ENCODE data around the gene GLUL. TPM values are rescaled to one million over a fixed set of nuclear protein-coding genes. Genes with fewer than 3 reads are reported as not detected.

Gene GLUL
- total RNA-seq, 4 donors from 2014 or later: 597 to 1,638 (median 1,035) TPM

DNA sequence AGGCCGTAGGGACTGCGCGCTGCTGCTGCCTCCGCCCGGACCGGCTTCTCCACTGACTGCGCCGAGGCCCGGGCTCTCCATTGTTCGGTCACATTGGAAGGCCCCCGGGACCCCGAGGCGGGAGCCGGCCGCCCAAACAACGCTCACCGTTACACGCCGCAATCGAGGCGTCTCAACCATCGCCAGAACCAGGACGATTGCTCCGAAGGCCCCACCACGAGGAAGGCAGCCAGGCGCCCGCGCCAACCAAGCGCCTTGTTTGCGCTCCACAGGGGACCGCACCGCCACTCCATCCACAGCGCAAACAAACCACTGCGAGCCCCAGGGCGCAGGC is 595 bp downstream of the GLUL start:
- H3K4me1 ChIP-seq: peaks cover 8 to 71% (median 32%) of the 10 kb centered on the region in 3 donors

DNA sequence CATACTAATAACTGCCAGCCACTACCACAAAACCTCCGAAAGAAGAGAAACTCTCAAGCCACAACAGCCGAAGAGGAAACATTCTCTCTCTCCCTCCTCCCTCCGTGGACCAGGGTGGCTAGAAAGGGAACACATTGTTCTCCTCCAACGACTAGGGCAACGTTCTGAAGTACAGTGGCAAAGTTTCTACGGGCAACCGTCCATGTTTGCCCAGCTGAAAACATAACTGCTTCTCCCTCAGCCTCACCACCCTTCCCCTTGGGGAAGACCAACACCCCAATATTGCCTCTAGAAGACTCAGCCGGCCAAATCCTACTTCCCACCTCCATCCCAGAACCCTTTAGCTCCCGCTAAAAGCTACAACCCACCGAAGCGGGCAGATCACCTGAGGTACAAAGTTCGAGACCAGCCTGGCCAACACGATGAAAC is 2.0 kb downstream of the GLUL start:
- Histone ChIP-seq H3K4me1 (peaks cover 8 to 78% (median 42%) of the 10 kb centered on the region in 3 donors), H3K27me3 (no peaks in the 10 kb centered on the region), H3K27ac (peak overlapping the region; percentile 97 to 99 (median 98)), H3K4me3 (peak overlapping the region; percentile 72 to 88 (median 86)), H3K36me3 (peaks cover 36 to 44% (median 43%) of the 10 kb centered on the region in 3 donors), H3K9me3 (peaks cover 0 to 4% (median 0%) of the 10 kb centered on the region in 3 donors)
- TF ChIP-seq, protein P1, sequence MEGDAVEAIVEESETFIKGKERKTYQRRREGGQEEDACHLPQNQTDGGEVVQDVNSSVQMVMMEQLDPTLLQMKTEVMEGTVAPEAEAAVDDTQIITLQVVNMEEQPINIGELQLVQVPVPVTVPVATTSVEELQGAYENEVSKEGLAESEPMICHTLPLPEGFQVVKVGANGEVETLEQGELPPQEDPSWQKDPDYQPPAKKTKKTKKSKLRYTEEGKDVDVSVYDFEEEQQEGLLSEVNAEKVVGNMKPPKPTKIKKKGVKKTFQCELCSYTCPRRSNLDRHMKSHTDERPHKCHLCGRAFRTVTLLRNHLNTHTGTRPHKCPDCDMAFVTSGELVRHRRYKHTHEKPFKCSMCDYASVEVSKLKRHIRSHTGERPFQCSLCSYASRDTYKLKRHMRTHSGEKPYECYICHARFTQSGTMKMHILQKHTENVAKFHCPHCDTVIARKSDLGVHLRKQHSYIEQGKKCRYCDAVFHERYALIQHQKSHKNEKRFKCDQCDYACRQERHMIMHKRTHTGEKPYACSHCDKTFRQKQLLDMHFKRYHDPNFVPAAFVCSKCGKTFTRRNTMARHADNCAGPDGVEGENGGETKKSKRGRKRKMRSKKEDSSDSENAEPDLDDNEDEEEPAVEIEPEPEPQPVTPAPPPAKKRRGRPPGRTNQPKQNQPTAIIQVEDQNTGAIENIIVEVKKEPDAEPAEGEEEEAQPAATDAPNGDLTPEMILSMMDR (IDR thresholded peaks at IDR 0.05): no peak
- TF ChIP-seq POLR2A (IDR thresholded peaks at IDR 0.05): peak in 2 of 4 donors; percentile 11 to 28
- intact Hi-C loops (cut with DNase I): loop anchor here (5.0 kb wide), 1 partner anchor 247 kb away; no protein-coding TSS in a partner anchor
- WGBS, 2 donors: 1 to 6% methylated on average over 9 to 11 of the region's 13 CpGs
- DNase-seq: no peak

More for the DNA sequence above, 595 bp downstream of the GLUL start:
- Histone ChIP-seq H3K36me3 (peaks cover 25 to 31% (median 30%) of the 10 kb centered on the region in 3 donors), H3K27me3 (no peaks in the 10 kb centered on the region), H3K27ac (peak overlapping the region; percentile 97 to 99 (median 98)), H3K4me3 (peak overlapping the region; percentile 72 to 88 (median 86)), H3K9me3 (peaks cover 0 to 4% (median 0%) of the 10 kb centered on the region in 3 donors)
- WGBS, 2 donors: 0% methylated on average over 3 of the region's 35 CpGs; no CpG with 5 or more reads in 1 of the 2 donors
- no peak for DNase-seq
- no peak for TF ChIP-seq POLR2A (IDR thresholded peaks at IDR 0.05)
- TF ChIP-seq, protein P1 (IDR thresholded peaks at IDR 0.05): no peak
- intact Hi-C loops (cut with DNase I): loop anchor here (5.0 kb wide), 1 partner anchor 249 kb away; no protein-coding TSS in a partner anchor

DNA sequence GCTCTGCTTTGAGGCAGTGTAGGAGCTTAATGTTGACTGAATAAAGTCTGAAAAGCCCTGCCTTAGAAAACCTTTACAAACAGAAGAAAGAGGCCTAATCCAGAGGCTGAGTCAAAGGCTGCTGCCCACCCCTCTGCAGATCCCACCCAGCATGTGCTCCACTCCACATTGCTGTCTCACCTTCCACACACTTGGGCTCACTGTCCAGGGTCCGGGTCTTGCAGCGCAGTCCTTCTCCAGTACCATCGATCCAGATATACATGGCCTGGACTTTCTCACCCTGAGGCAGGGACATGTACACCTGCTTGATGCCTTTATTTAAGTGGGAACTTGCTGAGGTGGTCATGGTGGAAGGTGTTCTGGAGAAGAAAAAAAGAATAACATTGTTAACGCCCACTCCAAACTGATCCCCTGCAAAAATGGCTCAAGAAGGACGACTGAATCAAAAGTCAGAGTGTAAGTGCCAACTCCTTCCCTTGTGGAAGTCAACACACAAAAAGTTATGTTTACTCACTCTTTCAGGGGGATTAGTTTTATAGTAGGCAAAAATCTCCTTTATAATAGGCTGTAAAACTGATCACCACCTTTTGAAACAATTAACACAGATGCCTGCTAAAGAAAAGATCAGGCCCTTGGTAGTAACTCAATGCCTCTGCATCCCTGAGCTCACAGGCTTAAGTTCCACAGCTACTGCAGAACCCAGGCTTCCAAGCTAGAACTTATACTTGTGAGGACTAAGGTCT is 3.0 kb downstream of the GLUL start:
- Histone ChIP-seq H3K9me3 (peaks cover 0 to 4% (median 0%) of the 10 kb centered on the region in 3 donors), H3K36me3 (peaks cover 47 to 55% (median 50%) of the 10 kb centered on the region in 3 donors), H3K4me1 (peaks cover 8 to 80% (median 48%) of the 10 kb centered on the region in 3 donors), H3K27ac (peak overlapping the region; percentile 97 to 99 (median 98)), H3K27me3 (no peaks in the 10 kb centered on the region), H3K4me3 (peak overlapping the region; percentile 72 to 88 (median 86))
- 23 to 26% methylated on average over 2 of the region's 5 CpGs for WGBS, 2 donors
- no peak for DNase-seq
- TF ChIP-seq POLR2A (IDR thresholded peaks at IDR 0.05): peak in 1 of 4 donors; percentile 10
- TF ChIP-seq, protein P1 (IDR thresholded peaks at IDR 0.05): no peak
- intact Hi-C loops (cut with DNase I): no loop called here

DNA sequence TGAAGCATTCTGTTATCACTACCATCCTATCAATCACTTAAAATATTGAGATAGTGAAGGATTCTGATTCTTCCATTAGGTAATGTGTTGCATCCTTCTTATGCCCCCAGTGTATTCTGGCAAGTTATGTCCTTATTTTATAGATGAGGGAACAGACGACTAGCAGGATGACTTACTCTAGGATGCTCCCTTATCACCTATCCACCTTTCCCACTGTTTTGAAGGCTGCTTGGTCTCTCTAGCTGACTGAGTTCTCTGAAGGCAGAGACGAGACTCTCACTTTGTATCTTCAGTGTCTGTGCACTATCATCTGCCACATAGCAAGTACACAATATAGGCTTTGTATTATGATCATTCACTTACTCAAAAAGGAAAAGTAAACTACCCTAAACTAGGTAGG is 4.0 kb downstream of the GLUL start:
- Histone ChIP-seq H3K36me3 (peaks cover 50 to 65% (median 57%) of the 10 kb centered on the region in 3 donors), H3K27me3 (no peaks in the 10 kb centered on the region), H3K4me3 (peak overlapping the region in 3 of 4 donors; percentile 84 to 88 (median 87)), H3K9me3 (peaks cover 0 to 4% (median 0%) of the 10 kb centered on the region in 3 donors), H3K4me1 (peaks cover 4 to 80% (median 49%) of the 10 kb centered on the region in 3 donors), H3K27ac (peak overlapping the region; percentile 6 to 99 (median 98))
- TF ChIP-seq, protein P1 (IDR thresholded peaks at IDR 0.05): no peak
- no peak for TF ChIP-seq POLR2A (IDR thresholded peaks at IDR 0.05)
- no peak for DNase-seq
- intact Hi-C loops (cut with DNase I): no loop called here
- WGBS, 2 donors: 68 to 75% methylated on average over 2 of the region's 2 CpGs

- intact Hi-C loops (cut with DNase I): no loop called here
- peaks cover 0 to 80% (median 47%) of the 10 kb centered on the region in 3 donors for H3K4me1 ChIP-seq
- H3K4me3 ChIP-seq: peak overlapping the region in 2 of 4 donors; percentile 87 to 88
- TF ChIP-seq, protein P1 (IDR thresholded peaks at IDR 0.05): no peak
- TF ChIP-seq POLR2A (IDR thresholded peaks at IDR 0.05): no peak
- peaks cover 50 to 71% (median 58%) of the 10 kb centered on the region in 3 donors for H3K36me3 ChIP-seq
- peaks cover 0 to 4% (median 0%) of the 10 kb centered on the region in 3 donors for H3K9me3 ChIP-seq
- 88 to 95% methylated on average over 3 to 5 of the region's 5 CpGs for WGBS, 2 donors
- DNase-seq: no peak
- no peaks in the 10 kb centered on the region for H3K27me3 ChIP-seq
- H3K27ac ChIP-seq: peak overlapping the region in 3 of 4 donors; percentile 98 to 99 (median 98)
These were observed 4.6 kb downstream of the GLUL start for GRCh38 chr1:182386980-182387379.
